Smooth muscle cell (in vitro differentiated cells): ENCODE results near the gene YAE1. TPM values are rescaled to one million over a fixed set of nuclear protein-coding genes. Genes with fewer than 3 reads are reported as not detected.

Experiments
- DNase-seq: peaks from one replicate; lab custom pipeline; 2025; ENCODE audit not compliant: unreplicated experiment; lab: John Stamatoyannopoulos, UW
- H2AFZ ChIP-seq: fragments of 200-600 bp; sonication (generic); 2 replicates; pipeline ENCODE4 v1.6.0; 2016; ENCODE audit warnings: antibody characterized with exemption, low read depth, mild to moderate bottlenecking
- H3F3A ChIP-seq: fragments of 200-600 bp; sonication (generic); 2 replicates; pipeline ENCODE4 v1.6.0; 2017; ENCODE audit warnings: antibody characterized with exemption, low read depth
- H3K27ac ChIP-seq: fragments of 200-600 bp; sonication (generic); 2 replicates; pipeline ENCODE4 v1.5.1; 2016; ENCODE audit warnings: low read depth, mild to moderate bottlenecking
- H3K27me3 ChIP-seq: fragments of 200-600 bp; sonication (generic); 2 replicates; pipeline ENCODE4 v1.6.1; 2016; ENCODE audit warnings: low read depth, mild to moderate bottlenecking
- H3K36me3 ChIP-seq: fragments of 200-600 bp; sonication (generic); 2 replicates; pipeline ENCODE4 v1.5.1; 2016; ENCODE audit warnings: low read depth
- H3K4me1 ChIP-seq: fragments of 200-600 bp; sonication (generic); 2 replicates; pipeline ENCODE4 v1.5.1; 2016; ENCODE audit warnings: low read depth
- H3K4me2 ChIP-seq: fragments of 200-600 bp; sonication (generic); 2 replicates; pipeline ENCODE4 v1.6.0; 2016; ENCODE audit warnings: mild to moderate bottlenecking
- H3K4me3 ChIP-seq: fragments of 200-600 bp; sonication (generic); 2 replicates; pipeline ENCODE4 v1.5.1; 2016; ENCODE audit warnings: mild to moderate bottlenecking
- H3K79me2 ChIP-seq: fragments of 200-600 bp; sonication (generic); 2 replicates; pipeline ENCODE4 v1.6.0; 2016; ENCODE audit warnings: low read depth, mild to moderate bottlenecking
- H3K9ac ChIP-seq: fragments of 200-600 bp; sonication (generic); 2 replicates; pipeline ENCODE4 v1.6.0; 2016; ENCODE audit warnings: low read depth
- H3K9me3 ChIP-seq: fragments of 200-600 bp; sonication (generic); replicated peaks from 2 replicates; pipeline ENCODE4 v1.5.1; 2016; ENCODE audit warnings: low read depth
- H4K20me1 ChIP-seq: fragments of 200-600 bp; sonication (generic); 2 replicates; pipeline ENCODE4 v1.6.0; 2016; ENCODE audit warnings: low read depth
- CTCF ChIP-seq: fragments of 200-600 bp; sonication (generic); IDR thresholded peaks from 2 replicates; pipeline ENCODE4 v1.5.1; 2017; ENCODE audit warnings: borderline replicate concordance, mild to moderate bottlenecking, antibody characterized with exemption; ENCODE audit not compliant: insufficient read depth, poor library complexity, severe bottlenecking
- WGBS: methylation state at CpG from one replicate; pipeline ENCODE4 v1.1.7; 2016; ENCODE audit warnings: low lambda C conversion rate; 5-methylcytosine and 5-hydroxymethylcytosine counted together
- polyA plus RNA-seq: library from polyadenylated mRNA; unstranded; fragments of >200 nt; fragmentation: Nextera tagmentation; extraction: Ambion mirVana; gene quantifications from 2 replicates; pipeline ENCODE4 v1.2.1, GENCODE V29; 2016
- total RNA-seq: library from RNA; depleted of rRNA; stranded (reverse); fragments of >200 nt; gene quantifications from 2 replicates; pipeline ENCODE4 v1.2.3, GENCODE V29; 2014

The YAE1 gene
- total and polyA plus RNA-seq, 2 experiments from 2014 or later = 28.3 to 32.5 TPM

GRCh38 chr7:39565538-39565937 is 666 bp upstream of the YAE1 start:
- peaks cover 14% of the 10 kb centered on the region for H3K4me1 ChIP-seq
- peak overlapping the region; percentile 98 for H3K4me3 ChIP-seq
- H3K9me3 ChIP-seq = no peaks in the 10 kb centered on the region
- WGBS = 41% methylated on average over 4 of the region's 4 CpGs
- H3K36me3 ChIP-seq = no peaks in the 10 kb centered on the region
- no peak for DNase-seq
- H3K4me2 ChIP-seq = peak overlapping the region; percentile 91
- H3K27ac ChIP-seq = peak overlapping the region; percentile 44
- peaks cover 19% of the 10 kb centered on the region for H4K20me1 ChIP-seq
- H3K9ac ChIP-seq = peak overlapping the region; percentile 82
- H3K79me2 ChIP-seq = peaks cover 33% of the 10 kb centered on the region
- no peaks in the 10 kb centered on the region for H3F3A ChIP-seq
- H2AFZ ChIP-seq = peak overlapping the region; percentile 99
- no peaks in the 10 kb centered on the region for H3K27me3 ChIP-seq
- no peak for TF ChIP-seq CTCF

- Histone ChIP-seq H4K20me1 (peaks cover 22% of the 10 kb centered on the region), H3K27me3 (no peaks in the 10 kb centered on the region), H3K27ac (no peak overlapping the region), H3K9ac (peak overlapping the region; percentile 82), H3K36me3 (peaks cover 3% of the 10 kb centered on the region), H3K4me2 (peak overlapping the region; percentile 91), H2AFZ (no peak overlapping the region), H3K4me1 (peaks cover 14% of the 10 kb centered on the region), H3K79me2 (peaks cover 33% of the 10 kb centered on the region), H3F3A (no peaks in the 10 kb centered on the region), H3K9me3 (no peaks in the 10 kb centered on the region), H3K4me3 (peak overlapping the region; percentile 98)
- WGBS = 45% methylated on average over 2 of the region's 2 CpGs
- DNase-seq = no peak
- TF ChIP-seq CTCF = no peak
Observed at GRCh38 chr7:39567294-39567693, 1.1 kb downstream of the YAE1 start.

DNA sequence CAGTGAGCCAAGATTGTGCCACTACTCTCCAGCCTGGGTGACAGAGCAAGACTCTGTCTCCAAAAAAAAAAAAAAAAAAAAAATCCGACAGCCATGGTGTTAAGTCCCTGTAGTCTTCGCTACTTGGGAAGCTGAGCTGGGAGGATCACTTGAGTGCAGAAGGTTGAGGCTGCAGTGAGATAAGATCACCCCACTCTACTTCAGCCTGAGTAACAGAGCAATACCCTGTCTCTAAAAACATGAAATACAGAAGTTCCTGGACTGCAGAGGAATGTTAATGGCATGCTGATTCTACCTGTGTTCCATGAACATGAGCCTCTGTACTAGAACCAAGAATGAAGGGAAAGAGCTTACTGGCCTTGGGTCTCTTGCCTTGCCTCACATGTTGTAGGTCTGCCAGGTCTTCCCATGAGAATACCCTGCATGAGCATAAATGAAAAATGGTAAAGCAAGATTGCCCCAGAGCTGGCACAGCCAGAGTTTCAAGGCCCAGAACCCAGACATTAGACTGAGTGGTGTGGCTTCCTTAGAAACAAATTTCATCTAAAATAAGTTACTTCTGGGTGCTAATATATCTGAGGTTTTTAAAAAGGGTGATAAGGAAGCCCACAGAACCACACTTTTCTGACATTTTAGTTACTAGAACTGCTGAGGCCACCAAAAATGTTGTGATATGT is 8.6 kb downstream of the YAE1 start:
- H3K4me1 ChIP-seq = no peaks in the 10 kb centered on the region
- peaks cover 7% of the 10 kb centered on the region for H3K36me3 ChIP-seq
- H3K27me3 ChIP-seq = no peaks in the 10 kb centered on the region
- H3F3A ChIP-seq = no peaks in the 10 kb centered on the region
- TF ChIP-seq CTCF = no peak
- no peak overlapping the region for H3K27ac ChIP-seq
- H2AFZ ChIP-seq = no peak overlapping the region
- no peaks in the 10 kb centered on the region for H3K79me2 ChIP-seq
- H3K9me3 ChIP-seq = no peaks in the 10 kb centered on the region
- H4K20me1 ChIP-seq = peaks cover 9% of the 10 kb centered on the region
- no peak overlapping the region for H3K4me2 ChIP-seq
- no peak overlapping the region for H3K9ac ChIP-seq
- 85% methylated on average over 2 of the region's 2 CpGs for WGBS
- no peak overlapping the region for H3K4me3 ChIP-seq
- DNase-seq = no peak
